SHP77 treated with DMSO at 0.1 percent for 48 hours (cell line): ENCODE measurements around the gene ZNF182.
"Not testable (repeated sequence)": the region's sequence is repeated elsewhere in the genome, so short reads cannot be mapped to it uniquely, and the experiment has no call there.

Experiments used
- DNase-seq: peaks from one replicate; lab custom pipeline; 2025; lab: John Stamatoyannopoulos, UW

ZNF182 gene

DNA sequence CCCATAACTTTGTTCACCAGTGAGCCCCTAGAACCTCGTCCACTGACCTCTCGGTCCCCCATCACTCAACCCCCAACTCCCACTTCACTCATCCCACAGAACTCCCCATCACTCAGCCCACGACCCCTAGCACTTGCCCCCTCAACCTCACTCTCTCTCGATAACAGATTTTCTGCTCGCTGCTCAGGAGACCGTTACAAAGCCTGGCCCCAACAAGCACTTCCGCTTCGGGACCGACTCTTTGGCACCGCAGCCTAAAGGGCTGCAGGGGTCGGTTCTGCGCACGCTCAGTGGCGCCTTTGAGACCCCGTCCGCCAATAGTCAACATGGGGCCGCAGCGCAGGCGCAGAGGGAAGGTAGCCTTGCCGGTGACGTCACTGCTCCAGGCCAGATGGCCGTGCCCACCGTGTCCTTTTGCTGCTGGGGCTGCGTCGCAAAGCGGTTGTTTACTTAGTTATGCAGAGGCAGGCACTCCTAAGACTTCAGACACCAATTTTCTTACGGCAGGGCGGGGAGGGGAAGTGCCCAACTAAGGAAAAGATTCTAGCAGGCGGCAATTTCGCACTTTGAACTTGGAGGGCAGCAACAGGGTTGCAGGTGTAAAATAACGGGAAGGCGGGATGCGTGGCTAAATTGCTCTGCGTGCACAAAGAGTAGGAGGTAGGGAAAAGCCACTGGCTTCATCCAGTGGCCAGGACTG, at the start of gene ZNF182:
ZNF182 (minus strand) TSS at position 232 of the 700 bp plus-strand sequence. CDS start 1,380 bp downstream, outside the sequence.
- peak; percentile 56 for DNase-seq

DNA sequence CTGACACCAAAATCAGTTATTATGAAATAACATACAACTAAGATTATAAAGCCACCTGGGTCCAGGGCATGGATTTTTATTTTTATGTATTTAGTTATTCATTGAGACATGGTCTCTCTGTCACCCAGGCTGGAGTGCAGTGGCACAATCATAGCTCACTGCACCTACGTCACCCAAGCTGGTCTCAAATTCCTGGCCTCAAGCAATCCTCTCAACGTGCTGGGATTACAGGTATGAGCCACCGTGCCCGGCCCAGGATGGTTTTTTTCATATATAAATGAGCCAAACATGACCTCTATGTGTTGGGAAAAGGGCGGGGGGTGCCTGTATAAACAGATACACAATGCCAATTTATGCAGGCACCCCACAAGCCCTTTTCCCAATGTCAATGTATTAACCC, 43.1 kb upstream of the ZNF182 start:
- DNase-seq: no peak

GRCh38 chrX:48045410-48046311, 41.9 kb upstream of the ZNF182 start:
- no peak for DNase-seq

DNA sequence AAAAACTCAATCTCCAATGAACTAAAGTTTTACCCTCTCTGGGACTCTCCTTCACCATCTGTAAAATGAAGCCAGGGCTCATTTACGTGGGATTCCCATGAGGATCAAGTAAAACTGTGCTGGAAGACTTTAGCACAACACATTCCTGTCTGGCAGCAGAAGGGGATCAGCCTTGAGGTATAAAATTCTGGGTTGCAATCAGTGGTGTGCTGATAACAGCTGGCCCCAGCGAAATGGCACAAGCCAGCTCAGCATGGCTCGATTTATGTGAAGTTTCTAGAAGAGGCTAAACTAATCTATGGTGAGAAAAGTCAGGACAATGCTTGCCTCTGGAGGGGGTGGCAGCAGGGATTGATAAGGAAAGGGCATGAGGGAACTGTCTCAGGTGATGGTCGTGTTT, 39.3 kb upstream of the ZNF182 start:
- DNase-seq: no peak

GRCh38 chrX:48035891-48036290, 32.1 kb upstream of the ZNF182 start:
- DNase-seq: no peak

GRCh38 chrX:48030641-48031173, 26.9 kb upstream of the ZNF182 start:
- DNase-seq: not testable (repeated sequence)

- DNase-seq: no peak
Measured at GRCh38 chrX:48030237-48030636, 26.4 kb upstream of the ZNF182 start.

DNA sequence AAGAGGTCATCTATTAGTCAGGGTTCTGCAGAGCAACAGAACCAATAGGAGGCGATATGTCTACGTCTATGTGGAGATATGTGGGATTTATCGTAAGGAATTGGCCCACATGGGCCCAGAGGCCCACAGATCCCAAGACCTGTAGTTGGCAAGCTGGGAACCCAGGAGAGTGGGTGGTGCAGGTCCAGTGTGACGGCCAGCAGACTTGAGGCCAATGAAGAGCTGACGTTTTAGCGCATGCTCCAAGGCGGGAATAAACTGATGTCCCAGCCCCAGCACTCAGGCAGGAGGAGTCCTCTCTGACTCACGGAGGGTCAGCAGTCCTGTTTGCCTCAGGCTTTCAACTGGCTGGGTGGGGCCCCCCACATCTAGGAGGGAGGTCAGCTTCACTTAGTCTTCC, 24.3 kb upstream of the ZNF182 start:
- DNase-seq: no peak

DNA sequence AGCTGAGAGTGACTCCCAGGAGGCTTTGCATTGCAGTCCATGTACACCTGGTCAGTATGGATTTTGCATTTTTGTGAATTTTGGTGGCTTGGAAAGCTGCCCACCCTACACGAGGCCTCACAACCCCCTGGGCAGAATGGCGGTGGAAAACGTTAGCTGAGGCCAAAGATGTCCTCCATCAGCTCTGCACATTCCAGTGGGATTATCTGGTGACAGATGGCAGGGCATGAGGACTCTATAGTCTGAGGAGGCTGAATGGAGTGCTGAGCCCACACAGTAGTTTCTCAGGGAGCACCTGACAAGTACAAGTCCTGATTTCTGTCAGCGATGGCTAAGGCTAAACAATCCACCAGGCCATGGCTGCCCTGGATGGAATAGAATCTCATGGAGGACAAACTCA, 23.8 kb upstream of the ZNF182 start:
- DNase-seq: not testable (repeated sequence)

DNA sequence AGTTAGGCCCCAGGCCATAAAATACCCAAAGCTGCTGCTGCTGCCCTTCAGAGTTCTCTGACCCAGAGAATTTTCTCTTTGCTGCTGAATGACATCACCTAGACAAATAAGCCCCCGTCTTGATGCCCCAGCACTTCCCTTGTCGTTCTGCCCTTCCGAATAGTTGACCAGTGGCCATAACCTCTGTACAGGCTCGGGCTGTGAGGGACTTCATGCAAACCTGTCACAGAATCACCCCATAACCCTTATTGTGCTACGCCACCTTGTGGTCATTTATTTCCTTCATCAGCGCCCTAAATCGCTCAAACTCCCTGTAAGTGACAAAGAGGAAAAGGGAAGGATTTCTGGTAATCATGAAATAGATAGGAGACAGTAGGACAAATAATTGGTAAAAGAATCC, 21.8 kb upstream of the ZNF182 start:
- no peak for DNase-seq

- no peak for DNase-seq
Measured at GRCh38 chrX:48022738-48023137, 18.9 kb upstream of the ZNF182 start.

DNA sequence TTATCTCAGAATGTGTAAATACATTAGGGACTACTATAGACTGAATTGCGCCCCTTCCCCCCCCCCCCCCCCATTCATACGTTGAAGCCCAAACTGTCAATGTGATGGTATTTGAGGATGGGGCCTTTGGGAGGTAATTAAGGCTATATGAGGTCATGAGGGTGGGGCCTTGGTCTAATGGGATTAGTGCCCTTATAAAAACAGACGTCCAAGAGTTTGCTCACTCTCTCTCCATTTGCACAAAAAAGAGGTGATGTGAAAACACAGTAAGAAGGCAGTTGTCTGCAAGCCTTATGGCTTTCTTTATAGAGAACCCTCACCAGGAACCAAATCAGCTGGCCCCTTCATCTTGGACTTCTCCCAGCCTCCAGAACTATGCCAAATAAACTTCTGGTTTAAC, 18.3 kb upstream of the ZNF182 start:
- DNase-seq: no peak

DNA sequence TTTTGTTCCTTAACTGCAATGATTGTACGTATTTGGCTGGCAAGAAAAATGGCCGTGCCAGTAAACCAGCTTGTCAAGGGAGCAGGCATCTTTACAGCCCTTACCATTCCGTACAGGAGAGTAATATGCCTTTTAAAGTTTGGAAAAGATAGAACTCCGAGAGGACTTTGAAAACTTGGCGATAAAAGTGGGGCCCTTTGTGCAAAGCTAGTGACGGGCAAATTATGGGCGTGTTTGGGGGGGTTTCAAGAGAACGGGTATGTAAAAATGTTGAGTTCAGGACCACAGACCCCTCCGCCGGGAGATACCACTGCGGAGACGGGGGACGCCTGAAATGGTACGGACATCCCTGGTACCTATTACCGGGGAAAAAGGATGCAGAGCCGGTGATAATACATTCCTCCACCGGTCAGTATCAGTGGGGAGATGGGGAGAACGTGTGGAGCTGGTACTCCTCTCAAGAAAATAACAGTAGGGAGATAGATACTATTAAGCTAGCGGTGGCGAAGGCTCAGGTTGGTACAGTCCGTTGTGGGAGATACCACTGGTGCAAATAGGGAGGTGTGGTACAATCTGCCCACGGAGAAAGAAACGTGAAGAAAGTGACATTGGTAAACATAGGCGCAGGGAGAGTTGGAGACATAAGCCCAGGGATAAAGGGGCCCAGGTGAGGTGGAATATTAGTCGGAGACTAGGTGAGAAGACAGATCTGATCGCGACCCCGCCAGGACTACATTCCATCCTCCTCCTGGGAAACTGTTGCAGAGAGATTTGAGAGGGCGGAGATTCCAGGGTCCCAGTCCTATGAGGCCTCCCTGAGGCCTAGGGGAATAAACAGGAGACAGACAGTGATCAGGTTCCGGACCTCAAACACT, 17.5 kb upstream of the ZNF182 start:
- DNase-seq: peak; percentile 82

- DNase-seq: not testable (repeated sequence)
Measured at GRCh38 chrX:48020472-48020871, 16.7 kb upstream of the ZNF182 start.

- DNase-seq: not testable (repeated sequence)
Measured at GRCh38 chrX:48019892-48020291, 16.1 kb upstream of the ZNF182 start.

GRCh38 chrX:48016583-48017310, 13.0 kb upstream of the ZNF182 start:
- DNase-seq: not testable (repeated sequence)

GRCh38 chrX:48009445-48009960, 5.7 kb upstream of the ZNF182 start:
- DNase-seq: not testable (repeated sequence)

GRCh38 chrX:48006688-48007087, 2.9 kb upstream of the ZNF182 start, which contains the start of gene SPACA5:
TSS of gene SPACA5 (plus strand) at chrX:48006988. CDS start at chrX:48007803, 815 bp downstream.
- DNase-seq: not testable (repeated sequence)

DNA sequence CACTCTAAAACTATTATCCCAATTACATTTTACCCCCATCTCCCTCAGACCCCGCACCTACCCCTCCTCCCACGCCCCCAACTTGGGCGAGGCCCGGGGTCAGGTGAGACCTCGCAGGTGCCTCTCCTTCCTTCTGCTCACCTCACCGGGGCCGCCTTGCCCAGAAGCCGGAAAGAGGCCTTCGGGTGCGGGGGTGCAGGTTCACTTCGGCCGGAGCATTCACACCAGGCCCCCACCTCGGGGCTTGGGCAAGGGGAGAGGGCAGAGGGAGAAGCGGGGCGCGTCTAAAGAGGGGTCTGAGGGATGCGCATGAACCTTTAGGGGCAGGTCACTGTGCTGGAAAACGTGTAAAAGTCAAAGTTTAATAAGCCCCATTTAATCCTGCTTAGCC, 427 bp downstream of the ZNF182 start:
- DNase-seq: no peak

DNA sequence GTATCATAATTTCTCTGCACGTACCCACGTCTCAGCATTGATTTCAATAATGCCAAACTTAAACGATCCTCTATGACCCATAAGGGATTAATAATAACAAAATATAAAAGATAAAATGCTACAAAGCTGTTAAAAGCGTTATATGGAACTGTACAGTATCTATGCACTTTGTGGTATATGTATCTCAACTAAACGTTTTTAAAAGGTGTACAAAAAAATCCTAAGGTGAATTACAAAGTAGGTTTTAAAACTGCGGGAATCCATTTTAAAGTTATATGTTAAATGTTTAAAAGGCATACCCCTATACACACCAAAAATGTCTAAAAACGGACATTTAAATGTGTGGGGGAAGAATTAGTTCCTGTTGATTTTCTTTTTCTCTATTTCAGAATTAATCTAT, 860 bp downstream of the ZNF182 start:
- no peak for DNase-seq

DNA sequence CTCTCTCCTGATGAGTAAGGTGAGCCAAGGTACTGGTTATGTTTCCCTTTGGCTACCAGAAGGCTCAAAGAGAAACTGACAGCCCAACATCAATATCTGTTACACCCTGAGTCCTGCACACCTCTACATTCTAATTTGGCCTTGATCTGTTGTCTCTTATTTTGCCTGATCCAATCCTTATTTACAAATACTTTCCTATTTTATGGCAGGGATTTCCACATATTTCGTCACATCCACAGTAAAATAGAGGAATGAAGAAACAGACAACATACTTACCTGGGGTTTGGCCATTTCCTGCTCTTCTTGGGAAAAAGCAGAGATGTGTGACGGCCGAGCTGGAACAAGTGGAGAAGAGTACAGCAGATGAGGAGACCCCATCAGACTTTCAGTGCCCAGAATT, 1.5 kb downstream of the ZNF182 start:
- DNase-seq: no peak
